ENCODE data around the gene NAPSA. TPM values are rescaled to one million over a fixed set of nuclear protein-coding genes. Genes with fewer than 3 reads are reported as not detected.

Gene NAPSA
- total and polyA plus RNA-seq, 2 of the 8 experiments (the other 6 are each of a cell fraction or from before 2014, with no cell fraction given) = 0.71 to 0.73 TPM

DNA sequence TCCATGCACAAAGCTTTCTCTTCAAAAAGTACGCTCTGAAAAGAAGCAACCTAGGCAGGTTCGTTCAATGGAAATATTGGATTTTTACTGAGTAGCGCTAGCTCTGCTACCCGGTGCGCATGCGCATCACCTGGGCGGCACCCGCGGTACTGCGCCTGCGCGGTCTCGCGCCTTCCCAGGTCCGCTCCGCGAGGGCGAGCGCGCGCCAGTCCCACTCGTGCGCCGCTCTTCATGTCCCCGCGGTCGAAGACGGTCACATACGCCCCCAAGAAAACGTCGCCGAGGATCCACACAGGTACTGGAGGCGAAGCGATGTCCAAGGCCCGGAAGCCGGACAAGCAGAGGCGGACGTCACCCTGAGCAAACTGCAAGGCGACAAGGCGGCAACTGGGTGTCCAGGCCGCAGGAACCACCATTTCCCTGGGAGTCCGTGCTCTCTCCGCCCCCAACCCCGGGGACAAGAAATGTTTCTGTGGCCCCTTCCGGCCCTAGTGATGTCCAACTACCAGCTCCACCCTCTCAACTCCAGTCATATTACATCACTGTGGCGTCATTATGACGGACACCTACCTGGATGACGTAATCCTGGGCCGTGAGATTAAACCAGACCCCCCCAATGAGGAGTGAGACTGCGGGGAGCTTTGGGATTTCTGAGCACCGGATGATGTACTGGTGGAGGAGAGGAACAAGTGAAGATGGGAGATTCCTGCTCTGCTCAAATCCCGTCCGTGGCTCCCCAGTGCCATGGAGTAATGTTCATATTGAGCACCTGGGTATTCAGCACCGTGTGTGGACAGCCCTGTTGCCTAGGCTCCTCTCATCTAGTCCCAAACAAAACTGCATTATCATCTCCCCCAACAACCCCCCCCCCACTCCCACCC lies 31.5 kb downstream of the NAPSA start (continued):
- TF ChIP-seq, protein P1, sequence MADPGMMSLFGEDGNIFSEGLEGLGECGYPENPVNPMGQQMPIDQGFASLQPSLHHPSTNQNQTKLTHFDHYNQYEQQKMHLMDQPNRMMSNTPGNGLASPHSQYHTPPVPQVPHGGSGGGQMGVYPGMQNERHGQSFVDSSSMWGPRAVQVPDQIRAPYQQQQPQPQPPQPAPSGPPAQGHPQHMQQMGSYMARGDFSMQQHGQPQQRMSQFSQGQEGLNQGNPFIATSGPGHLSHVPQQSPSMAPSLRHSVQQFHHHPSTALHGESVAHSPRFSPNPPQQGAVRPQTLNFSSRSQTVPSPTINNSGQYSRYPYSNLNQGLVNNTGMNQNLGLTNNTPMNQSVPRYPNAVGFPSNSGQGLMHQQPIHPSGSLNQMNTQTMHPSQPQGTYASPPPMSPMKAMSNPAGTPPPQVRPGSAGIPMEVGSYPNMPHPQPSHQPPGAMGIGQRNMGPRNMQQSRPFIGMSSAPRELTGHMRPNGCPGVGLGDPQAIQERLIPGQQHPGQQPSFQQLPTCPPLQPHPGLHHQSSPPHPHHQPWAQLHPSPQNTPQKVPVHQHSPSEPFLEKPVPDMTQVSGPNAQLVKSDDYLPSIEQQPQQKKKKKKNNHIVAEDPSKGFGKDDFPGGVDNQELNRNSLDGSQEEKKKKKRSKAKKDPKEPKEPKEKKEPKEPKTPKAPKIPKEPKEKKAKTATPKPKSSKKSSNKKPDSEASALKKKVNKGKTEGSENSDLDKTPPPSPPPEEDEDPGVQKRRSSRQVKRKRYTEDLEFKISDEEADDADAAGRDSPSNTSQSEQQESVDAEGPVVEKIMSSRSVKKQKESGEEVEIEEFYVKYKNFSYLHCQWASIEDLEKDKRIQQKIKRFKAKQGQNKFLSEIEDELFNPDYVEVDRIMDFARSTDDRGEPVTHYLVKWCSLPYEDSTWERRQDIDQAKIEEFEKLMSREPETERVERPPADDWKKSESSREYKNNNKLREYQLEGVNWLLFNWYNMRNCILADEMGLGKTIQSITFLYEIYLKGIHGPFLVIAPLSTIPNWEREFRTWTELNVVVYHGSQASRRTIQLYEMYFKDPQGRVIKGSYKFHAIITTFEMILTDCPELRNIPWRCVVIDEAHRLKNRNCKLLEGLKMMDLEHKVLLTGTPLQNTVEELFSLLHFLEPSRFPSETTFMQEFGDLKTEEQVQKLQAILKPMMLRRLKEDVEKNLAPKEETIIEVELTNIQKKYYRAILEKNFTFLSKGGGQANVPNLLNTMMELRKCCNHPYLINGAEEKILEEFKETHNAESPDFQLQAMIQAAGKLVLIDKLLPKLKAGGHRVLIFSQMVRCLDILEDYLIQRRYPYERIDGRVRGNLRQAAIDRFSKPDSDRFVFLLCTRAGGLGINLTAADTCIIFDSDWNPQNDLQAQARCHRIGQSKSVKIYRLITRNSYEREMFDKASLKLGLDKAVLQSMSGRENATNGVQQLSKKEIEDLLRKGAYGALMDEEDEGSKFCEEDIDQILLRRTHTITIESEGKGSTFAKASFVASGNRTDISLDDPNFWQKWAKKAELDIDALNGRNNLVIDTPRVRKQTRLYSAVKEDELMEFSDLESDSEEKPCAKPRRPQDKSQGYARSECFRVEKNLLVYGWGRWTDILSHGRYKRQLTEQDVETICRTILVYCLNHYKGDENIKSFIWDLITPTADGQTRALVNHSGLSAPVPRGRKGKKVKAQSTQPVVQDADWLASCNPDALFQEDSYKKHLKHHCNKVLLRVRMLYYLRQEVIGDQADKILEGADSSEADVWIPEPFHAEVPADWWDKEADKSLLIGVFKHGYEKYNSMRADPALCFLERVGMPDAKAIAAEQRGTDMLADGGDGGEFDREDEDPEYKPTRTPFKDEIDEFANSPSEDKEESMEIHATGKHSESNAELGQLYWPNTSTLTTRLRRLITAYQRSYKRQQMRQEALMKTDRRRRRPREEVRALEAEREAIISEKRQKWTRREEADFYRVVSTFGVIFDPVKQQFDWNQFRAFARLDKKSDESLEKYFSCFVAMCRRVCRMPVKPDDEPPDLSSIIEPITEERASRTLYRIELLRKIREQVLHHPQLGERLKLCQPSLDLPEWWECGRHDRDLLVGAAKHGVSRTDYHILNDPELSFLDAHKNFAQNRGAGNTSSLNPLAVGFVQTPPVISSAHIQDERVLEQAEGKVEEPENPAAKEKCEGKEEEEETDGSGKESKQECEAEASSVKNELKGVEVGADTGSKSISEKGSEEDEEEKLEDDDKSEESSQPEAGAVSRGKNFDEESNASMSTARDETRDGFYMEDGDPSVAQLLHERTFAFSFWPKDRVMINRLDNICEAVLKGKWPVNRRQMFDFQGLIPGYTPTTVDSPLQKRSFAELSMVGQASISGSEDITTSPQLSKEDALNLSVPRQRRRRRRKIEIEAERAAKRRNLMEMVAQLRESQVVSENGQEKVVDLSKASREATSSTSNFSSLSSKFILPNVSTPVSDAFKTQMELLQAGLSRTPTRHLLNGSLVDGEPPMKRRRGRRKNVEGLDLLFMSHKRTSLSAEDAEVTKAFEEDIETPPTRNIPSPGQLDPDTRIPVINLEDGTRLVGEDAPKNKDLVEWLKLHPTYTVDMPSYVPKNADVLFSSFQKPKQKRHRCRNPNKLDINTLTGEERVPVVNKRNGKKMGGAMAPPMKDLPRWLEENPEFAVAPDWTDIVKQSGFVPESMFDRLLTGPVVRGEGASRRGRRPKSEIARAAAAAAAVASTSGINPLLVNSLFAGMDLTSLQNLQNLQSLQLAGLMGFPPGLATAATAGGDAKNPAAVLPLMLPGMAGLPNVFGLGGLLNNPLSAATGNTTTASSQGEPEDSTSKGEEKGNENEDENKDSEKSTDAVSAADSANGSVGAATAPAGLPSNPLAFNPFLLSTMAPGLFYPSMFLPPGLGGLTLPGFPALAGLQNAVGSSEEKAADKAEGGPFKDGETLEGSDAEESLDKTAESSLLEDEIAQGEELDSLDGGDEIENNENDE (IDR thresholded peaks at IDR 0.05; ENCODE audit: insufficient replicate concordance, low read length) = no peak

All from H1 (cell line).